Activated naive CD4-positive, alpha-beta T cell treated with anti-CD3 and anti-CD28 coated beads, Interleukin-2, amount 50 U/mL, for 16 hours (primary cell): ENCODE data around the gene OLAH.

ENCODE experiments used
- DNase-seq: peaks from one replicate; pipeline ENCODE4 v3.0.0-alpha.2; 2020

Gene OLAH

DNA sequence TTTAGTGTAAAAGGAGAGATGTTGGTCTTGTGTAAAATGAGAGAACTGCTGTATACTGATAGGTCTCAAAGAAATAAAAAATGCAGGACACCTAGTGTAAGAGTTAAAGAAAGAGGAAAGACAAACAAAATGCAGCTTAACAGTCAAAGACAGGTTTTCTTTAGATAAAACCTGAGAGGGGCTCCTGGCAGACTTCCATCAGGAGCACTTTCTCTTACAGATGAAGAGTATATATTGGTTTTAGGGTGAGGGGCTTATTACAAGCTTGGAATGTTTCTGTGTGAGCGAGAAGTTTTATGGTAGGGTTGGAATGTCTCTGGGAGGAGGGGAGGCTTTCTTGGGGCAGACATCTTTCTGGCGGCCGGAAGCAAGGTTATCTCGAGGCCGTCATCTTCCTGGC lies 28.6 kb downstream of the OLAH start:
- DNase-seq: no peak

DNA sequence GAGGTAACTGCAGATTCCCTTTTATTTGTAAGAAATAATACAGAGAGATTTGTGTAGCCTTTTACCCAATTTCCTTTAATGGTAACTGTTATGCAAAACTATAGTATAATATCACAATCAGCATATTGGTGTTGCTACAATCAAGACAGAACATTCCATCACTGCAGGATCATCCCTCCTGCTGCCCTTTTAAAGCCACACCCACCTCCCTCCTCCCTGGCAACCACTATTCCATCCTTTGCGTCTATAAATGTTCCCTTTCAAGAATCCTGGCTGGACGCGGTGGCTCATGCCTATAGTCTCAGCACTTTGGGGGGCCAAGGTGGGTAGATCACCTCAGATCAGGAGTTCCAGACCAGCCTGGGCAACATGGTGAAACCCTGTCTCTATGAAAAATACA lies 31.7 kb downstream of the OLAH start:
- DNase-seq: no peak

DNA sequence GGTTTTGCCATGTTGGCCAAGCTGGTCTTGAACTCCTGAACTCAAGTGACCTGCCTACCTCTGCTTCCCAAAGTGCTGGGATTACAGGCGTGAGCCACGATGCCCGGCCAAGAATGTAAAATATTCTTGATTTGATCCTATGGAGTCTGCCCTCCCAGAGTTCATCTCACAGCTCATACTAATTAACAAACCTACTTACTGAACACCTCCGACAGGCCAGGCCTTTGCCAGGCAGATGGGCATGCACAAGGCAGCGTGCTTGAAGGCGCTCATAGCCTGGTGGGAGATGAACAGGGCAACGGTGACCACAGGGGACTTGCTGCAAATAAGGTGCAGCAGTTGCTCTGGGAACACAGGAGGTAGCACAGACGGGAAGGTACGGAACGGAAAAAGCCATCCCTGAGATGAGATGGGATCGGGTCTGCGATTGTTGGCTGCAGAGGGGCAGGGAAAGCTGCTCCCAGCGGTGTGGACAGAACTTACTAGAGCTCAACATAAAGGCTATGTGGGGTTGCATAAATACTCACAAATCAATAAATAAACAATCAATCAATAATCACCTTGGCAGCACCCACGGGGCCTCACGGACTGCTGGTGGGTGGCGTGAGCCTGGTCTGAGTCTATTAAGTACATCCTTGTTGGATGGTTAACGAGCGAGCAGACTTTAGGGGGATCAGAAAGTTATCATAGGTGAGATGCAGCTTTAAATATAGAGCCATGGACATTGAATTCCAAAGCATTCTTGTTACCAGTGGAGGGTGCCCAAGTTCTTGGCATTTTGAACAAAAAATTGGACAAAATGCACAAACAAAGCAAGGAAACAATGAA lies 40.1 kb downstream of the OLAH start:
- no peak for DNase-seq

DNA sequence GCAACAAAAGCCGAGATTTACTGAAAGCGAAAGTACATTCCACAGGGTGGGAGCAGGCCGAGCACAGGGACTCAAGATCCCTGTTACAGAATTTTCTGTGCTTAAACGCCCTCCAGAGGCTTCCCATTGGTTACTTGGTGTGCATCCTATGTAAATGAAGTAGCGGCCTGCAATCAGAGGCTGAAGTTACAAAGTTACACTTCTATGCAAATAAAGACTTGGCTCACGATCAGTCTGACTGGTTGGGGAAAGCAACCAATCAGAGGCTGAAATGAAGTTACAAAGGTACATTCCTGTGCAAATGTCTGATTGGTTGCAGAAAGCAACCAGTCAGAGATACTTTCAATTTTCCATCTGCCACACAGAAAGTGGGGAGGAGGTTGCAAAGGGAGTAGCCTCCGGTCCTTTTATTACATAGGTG lies 40.8 kb downstream of the OLAH start:
- DNase-seq: no peak

DNA sequence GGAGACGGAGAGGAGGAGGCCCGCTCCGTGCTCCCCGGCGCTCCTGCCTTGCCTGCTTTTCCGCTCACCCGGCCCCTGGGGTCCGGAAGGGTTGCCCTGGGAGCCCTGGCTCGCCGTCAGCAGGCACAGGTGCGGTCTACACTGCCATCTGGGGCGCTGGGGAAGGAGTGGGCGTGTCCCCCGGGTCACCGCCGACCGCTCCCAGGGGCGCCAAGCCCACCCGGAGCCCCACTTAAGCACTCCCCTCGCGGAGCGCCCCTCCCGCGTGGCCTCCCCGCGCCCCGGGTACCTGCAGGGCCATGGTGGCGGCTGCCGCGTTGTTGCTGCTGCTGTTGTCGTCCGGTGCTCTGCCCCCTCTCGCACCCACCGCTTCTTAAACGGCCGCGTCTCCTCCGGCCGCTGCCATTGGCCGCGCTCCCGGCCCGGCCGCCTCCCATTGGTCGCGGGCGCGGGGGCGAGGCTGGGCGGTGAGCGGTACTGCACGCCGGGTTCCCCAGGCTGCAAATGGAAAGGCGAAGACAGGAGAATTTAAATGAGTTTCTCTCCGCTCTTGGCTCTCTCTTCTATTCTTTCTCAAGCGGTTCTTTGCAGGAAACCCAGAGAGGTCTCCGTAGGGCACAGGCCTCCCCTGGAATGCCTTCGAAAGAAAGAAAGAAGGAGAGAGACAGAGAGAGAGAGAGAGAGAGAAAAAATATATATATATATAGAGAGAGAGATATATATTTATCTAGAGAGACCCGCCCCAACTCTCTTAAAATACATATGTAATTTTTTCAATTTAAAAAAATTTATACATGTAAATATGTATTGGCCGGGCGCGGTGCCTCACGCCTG lies 44.9 kb downstream of the OLAH start, which contains the start of gene ACBD7:
Gene ACBD7, minus strand, starts transcription at position 349 of the 834 bp plus-strand sequence. Its CDS starts 48 bp downstream, at position 301.
- peak; percentile 83 for DNase-seq

DNA sequence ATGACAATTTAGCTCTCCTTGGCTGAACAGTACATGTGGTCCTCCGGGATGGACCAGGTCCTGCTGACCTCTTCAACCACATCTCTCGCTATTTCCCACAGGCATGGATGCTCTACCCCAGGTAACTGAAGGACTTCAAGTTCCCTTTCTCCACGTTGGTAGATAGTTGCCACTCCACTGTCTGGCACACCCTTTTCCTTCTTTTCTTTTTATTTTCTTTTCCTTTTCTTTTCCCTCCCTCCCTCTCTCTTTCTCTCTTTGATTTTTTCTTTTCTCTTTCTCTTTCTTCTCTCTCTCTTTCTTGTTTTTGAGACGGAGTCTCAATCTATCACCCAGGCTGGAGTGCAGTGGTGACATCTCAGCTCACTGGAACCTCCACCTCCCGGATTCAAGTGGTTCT lies 47.7 kb downstream of the OLAH start:
- DNase-seq: no peak

DNA sequence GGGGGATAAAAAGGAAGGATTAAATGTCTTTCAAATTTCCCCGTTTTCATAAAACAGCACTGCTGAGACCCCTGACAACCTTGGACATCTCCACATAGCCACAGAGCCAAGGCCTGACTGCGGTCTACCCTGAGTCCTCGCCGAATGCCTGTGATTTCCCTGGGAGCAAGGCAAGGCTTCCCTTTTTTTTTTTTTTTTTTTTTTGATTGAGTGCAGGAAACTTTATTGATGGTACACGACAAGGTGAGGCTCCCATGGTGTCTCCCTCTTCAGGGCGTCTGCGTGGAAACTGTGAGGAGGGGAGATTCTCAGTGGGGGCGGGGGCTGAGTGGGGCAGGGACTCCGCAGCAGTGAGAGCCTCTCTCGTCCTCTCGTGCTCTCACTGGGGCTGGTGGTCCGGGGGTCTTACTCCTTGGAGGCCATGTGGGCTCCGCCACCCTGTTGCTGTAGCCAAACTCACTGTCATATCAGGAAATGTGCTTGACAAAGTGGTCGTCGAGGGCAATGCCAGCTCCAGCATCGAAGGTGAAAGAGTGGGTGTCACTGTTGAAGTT lies 49.2 kb downstream of the OLAH start:
- no peak for DNase-seq

DNA sequence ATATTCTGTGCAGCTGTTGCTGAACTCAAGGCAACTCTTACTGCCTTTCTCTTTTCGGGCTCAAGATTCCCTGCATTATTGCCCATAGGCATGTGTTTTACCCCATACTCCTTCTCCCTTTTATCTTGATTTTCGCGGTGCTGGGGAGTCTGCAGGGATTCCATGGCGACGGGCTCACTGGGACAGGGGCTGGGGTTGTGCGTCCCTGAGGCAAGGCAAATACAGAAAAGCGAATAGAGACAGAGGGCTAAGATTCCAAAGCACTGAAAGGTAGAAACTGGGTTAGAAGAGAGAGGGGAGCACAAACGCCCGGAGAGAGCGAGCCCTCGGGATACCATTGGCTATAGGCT lies 52.9 kb downstream of the OLAH start:
- no peak for DNase-seq

DNA sequence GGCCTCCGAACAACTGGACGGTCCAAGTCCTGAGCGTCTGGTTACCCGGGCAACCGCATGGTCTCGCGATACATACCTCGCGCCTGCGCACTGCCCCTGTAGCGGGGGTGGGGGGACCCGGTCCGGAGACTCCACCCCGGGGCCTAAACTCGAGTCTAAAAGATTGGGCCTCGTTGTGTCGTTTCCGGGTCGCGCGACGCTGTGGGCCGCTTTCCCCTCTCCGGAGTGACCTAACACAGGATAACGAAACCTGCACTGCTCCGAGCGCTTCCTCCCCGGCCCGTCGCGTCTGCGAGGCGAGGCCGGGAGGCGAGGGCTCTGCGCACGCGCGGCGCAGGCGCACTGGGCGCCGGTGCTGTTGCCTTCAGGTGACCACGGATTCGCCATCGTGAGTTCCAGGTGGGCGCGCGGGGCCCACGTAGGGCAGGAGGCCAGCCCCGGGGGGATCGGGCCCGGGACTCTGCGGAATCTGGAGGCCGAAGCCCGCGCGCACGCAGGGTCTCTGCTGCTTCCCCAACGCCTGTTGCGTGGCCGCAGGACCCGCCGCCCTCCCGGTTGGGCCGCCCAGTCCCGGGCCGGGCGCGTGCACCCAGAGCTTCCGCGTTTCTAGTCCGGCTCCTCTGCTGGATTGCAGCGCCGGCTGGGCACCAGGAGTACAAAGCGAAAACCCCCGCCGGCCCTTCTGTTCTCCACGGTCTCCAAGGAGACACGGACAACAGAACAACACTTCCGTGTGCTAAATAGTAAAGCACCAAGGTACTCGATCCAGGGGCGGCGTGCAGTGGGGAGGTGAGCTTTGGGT lies 53.5 kb downstream of the OLAH start, which contains the start of gene RPP38:
Gene RPP38, plus strand, starts transcription at position 345 of the 802 bp plus-strand sequence. CDS start 5,960 bp downstream, outside the sequence.
- DNase-seq: peak; percentile 95

DNA sequence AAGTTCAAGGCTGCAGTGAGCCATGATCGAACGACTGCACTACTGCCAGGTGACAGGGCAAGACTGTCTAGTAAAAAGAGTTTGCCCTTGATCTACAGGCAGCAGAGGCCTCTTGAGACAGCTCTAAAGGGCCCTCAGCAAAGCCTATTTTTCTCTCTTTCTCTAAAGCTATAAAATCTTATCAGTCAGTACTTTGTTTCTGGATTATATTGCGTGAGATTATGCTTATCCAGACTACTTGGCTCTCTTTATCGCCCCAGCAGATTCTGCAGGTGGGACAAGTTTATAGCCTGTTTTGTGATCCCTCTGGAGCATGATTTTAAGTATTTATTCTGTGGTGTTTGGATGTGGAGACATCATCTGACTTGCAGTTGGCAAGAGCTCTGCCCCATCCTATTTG lies 56.1 kb downstream of the OLAH start:
- no peak for DNase-seq

DNA sequence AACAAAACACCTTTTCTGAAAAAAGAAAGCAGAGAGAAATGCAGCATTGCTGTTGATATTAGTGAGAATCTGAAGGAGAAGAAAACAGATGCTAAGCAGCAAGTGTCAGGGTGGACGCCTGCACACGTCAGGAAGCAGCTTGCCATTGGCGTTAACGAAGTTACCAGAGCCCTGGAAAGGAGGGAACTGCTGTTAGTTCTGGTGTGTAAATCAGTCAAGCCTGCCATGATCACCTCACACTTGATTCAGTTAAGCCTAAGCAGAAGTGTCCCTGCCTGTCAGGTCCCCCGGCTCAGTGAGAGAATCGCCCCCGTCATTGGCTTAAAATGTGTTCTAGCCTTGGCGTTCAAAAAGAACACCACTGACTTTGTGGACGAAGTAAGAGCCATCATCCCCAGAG lies 59.8 kb downstream of the OLAH start:
- no peak for DNase-seq

DNA sequence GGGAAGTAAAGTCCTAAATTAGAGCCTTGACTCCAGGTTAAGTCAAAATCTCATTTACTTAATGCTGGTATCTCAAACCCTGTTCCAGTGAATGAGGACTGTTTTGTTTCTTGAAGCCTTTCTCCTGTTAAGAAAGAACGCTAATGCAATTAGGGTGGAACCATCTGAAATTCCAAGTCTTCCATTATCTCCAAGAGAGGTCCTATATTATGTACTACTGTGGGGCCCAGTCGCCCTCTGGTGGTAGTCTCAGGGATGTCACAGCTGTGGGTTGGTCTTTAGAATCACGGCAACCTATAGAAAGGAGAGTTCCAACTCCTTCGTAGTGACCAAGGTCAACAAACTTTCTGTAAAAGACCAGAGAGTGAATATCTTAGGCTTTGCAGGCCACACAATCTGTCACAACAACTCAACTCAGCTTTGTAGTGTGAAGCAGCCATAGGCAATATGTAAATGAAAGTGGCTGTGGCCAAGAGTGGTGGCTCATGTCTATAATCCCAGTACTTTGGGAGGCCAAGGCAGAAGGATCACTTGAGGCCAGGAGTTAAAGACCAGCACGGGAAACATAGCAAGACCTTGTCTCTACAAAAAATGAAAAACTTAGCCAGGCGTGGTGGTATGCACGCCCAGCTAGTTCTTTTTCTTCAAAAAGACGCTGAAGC lies 62.7 kb downstream of the OLAH start:
- peak; percentile 68 for DNase-seq

DNA sequence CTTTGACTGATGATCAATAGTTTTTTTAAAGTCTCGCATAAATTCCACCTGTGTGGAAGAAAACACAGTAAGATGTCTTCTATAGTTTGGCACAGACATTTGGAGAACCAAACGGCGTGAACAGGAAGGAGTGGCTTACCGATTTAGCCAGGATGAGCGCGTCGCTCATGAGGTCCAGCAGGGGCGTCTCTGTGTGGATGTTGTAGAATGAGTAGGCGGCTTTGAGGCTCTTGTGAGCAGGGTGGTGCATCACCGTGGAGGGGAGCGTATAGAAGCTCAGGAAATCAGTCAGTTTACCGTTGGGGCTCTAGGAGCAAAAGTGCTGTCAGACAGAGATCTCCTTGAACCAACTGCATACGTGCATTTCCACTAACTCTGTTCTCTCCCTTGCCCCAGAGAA lies 68.9 kb downstream of the OLAH start:
- DNase-seq: no peak

DNA sequence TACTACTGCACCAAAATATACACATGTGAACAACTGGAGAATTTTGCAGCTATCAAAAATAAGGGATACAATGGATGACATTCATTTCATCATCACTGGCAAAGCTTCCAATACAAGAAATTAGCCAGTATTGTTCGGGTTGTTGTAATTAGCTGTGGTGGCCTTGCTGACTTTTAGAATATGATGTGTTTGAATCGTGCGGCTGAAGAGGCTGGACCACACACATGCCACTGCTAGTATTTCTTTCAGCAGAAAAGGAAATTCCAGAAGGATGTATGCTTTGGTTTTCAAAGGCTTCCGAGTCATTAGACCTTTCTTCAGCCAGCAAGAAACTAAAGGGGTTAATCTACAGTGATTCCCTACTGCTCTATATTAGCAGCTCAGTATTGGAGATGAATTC lies 70.0 kb downstream of the OLAH start:
- no peak for DNase-seq

DNA sequence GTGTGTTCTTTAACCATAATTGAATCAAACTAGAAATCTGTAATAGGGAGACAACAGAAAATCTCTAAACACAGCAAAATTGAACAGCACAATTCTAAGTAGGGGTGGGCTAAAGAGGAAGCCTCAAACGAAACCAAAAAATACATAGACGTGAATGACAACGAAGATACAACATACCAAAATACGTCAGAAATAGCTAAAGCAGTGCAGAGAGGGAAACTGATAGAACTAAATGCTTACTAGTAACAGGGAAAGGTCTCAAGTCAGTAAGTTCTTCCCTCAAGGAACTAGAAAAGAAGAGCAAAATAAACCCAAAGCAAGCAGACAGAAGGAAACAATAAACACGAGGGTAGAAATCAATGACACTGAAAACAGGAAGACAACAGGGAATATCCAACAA lies 72.5 kb downstream of the OLAH start:
- no peak for DNase-seq

DNA sequence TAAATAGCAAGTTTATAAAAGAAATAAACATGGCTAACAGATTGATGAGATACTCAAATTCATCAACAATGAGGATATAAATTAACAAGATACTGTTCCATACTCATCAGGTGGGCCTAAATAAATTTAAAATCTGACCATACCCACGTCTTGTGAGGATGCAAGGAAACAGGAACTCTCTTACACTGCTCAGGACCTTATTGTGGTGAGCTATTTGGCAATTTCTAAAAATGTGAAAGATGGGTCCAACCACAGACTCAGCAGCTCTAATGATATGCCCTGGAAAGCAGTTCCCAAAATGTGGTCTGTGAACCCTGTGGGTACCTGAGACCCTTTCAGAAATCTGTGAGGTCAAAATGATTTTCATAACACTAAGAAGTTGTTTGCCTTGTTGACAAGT lies 74.9 kb downstream of the OLAH start:
- DNase-seq: no peak

DNA sequence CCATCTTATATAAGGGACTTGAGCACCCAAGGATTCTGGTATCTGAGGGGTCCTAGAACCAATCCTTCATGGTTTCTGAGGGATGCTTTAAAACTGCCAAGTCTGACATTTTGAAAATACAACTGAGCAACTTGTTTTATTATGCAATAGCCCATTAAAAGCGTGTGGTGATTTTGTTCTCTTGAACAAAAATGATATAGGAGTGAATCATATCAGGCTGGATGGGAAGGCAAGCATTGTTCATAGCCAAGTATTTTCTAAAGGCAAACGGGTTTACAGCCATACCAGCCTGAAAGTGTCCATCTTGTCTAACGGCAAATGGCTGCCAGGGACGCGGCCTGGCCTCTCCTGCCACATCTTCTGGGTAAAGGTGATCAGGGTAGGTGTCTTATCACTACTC lies 76.8 kb downstream of the OLAH start:
- no peak for DNase-seq

DNA sequence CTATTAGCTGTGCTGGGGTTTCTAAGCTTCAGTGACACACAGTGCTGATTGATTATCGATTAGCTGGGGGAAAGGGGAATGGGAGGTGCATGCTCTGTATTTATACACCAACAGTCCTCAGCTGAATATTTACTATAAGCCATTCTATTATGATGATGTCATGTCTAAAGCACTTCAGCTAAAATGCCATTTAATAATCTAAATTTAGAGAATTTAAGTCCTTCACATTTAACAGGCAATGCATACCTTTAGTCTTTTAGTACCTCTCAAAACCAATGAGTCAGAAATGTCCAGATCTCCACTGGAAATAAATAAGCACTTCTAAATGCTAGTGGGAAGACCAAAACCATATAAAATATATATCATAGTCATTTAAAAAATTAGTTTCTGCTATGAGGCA lies 78.0 kb downstream of the OLAH start:
- DNase-seq: no peak

DNA sequence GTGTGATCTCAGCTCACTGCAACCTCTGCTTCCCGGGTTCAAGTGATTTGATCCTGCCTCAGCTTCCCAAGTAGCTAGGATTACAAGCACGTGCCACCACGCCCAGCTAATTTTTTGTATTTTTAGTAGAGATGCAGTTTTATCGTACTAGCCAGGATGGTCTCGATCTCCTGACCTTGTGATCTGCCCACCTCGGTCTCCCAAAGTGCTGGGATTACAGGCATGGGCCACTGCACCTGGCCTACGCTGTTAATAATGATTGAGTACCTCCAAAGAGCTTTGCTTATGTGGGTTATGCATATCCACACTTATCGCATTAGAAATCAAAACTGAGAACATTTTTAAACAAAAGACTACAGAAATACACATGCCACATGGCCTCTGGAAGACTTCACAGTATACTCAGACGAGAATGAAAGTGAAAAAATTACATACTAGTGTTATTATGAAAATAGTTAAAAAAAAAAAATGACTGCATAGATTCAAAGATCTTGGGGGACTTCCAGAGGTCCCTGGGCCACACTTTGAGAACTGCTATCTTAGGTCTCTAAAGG lies 78.8 kb downstream of the OLAH start:
- no peak for DNase-seq
